CD14-positive monocyte (primary cell): ENCODE data around the gene BID. TPM values are rescaled to one million over a fixed set of nuclear protein-coding genes. Genes with fewer than 3 reads are reported as not detected.
A peak's percentile ranks its signal among the peaks of the same experiment; 100 is the strongest.

ENCODE experiments used
- DNase-seq, 3 donors: peaks; one replicate each; pipeline ENCODE4 v3.0.0-alpha.2; 2011 to 2022
- H2AFZ ChIP-seq: 2 replicates; pipeline ENCODE4 v1.6.0; 2012; ENCODE audit warnings: mild to moderate bottlenecking, low read depth, low read length, inconsistent platforms; ENCODE audit not compliant: insufficient read depth, poor library complexity, severe bottlenecking
- H3K27ac ChIP-seq, 2 donors: 1 replicate in 1 of 2; 2 replicates in 1 of 2; pipeline ENCODE4 v1.5.1; 2012 to 2013; ENCODE audit warnings: low read length in 2 of 2, control low read depth in 1 of 2, inconsistent platforms in 1 of 2, low read depth in 1 of 2, mild to moderate bottlenecking in 1 of 2
- H3K27me3 ChIP-seq, 2 donors: one replicate each; pipeline versions ENCODE4 v1.6.0 to v1.6.1; 2011 to 2013; ENCODE audit warnings: low read length in 2 of 2; ENCODE audit not compliant: control insufficient read depth in 2 of 2, insufficient read depth in 2 of 2
- H3K36me3 ChIP-seq, 2 donors: replicated peaks in 1 of 2; 1 replicate in 1 of 2; 2 replicates in 1 of 2; pipeline versions ENCODE4 v1.5.1 to v1.6.1; 2012 to 2013; ENCODE audit warnings: low read length in 2 of 2, control low read depth in 1 of 2, inconsistent platforms in 1 of 2, mild to moderate bottlenecking in 1 of 2; ENCODE audit not compliant: insufficient read depth in 2 of 2, control insufficient read depth in 1 of 2
- H3K4me1 ChIP-seq, 2 donors: 1 replicate in 1 of 2; 2 replicates in 1 of 2; pipeline versions ENCODE4 v1.5.1 to v1.6.1; 2012 to 2013; ENCODE audit warnings: low read length in 2 of 2, control low read depth in 1 of 2, inconsistent platforms in 1 of 2, mild to moderate bottlenecking in 1 of 2, moderate library complexity in 1 of 2; ENCODE audit not compliant: insufficient read depth in 2 of 2, control insufficient read depth in 1 of 2
- H3K4me2 ChIP-seq: replicated peaks from 2 replicates; pipeline ENCODE3; 2012; ENCODE audit warnings: low read length, moderate library complexity, mild to moderate bottlenecking; ENCODE audit not compliant: poor library complexity, severe bottlenecking; ENCODE audit errors: extremely low read depth
- H3K4me3 ChIP-seq, 3 experiments: fragments of 200-600 bp in 1 of 3; sonication (generic) in 1 of 3; replicated peaks in 1 of 3; 1 replicate in 2 of 3; 2 replicates in 1 of 3; pipeline ENCODE4 v1.5.1; 2011 to 2013; ENCODE audit warnings: low read length in 3 of 3, mild to moderate bottlenecking in 3 of 3, control low read depth in 2 of 3, low read depth in 2 of 3, inconsistent platforms in 1 of 3, moderate library complexity in 1 of 3
- H3K79me2 ChIP-seq: 2 replicates; pipeline ENCODE4 v1.6.0; 2012; ENCODE audit warnings: mild to moderate bottlenecking, control low read depth, inconsistent platforms, low read length, moderate library complexity; ENCODE audit not compliant: insufficient read depth
- H3K9ac ChIP-seq: 2 replicates; pipeline ENCODE4 v1.6.0; 2017; ENCODE audit warnings: low read length, mild to moderate bottlenecking; ENCODE audit not compliant: insufficient read depth, poor library complexity, severe bottlenecking
- H3K9me3 ChIP-seq, 2 donors: replicated peaks in 1 of 2; 1 replicate in 1 of 2; 2 replicates in 1 of 2; pipeline versions ENCODE4 v1.5.1 to v1.6.1; 2012 to 2013; ENCODE audit warnings: low read length in 2 of 2, control low read depth in 1 of 2; ENCODE audit not compliant: control insufficient read depth in 1 of 2, insufficient read depth in 1 of 2
- H4K20me1 ChIP-seq: 2 replicates; pipeline ENCODE4 v1.6.0; 2012; ENCODE audit warnings: mild to moderate bottlenecking, low read length, control low read depth, moderate library complexity; ENCODE audit not compliant: insufficient read depth
- H3K27ac Mint-ChIP-seq, 7 donors: one replicate each; pipeline ENCODE4 v1.8.0; 2020; ENCODE audit warnings: mild to moderate bottlenecking in 7 of 7, mixed read lengths in 7 of 7, moderate library complexity in 6 of 7, inconsistent platforms in 2 of 7
- H3K27me3 Mint-ChIP-seq, 3 donors: one replicate each; pipeline ENCODE4 v1.8.0; 2021 to 2022; ENCODE audit warnings: low read depth in 3 of 3, mild to moderate bottlenecking in 3 of 3, mixed read lengths in 3 of 3, moderate library complexity in 3 of 3, inconsistent platforms in 1 of 3
- H3K36me3 Mint-ChIP-seq, 2 donors: one replicate each; pipeline ENCODE4 v1.8.0; 2020; ENCODE audit warnings: mixed read lengths in 2 of 2, inconsistent platforms in 1 of 2, mild to moderate bottlenecking in 1 of 2
- H3K4me1 Mint-ChIP-seq: one replicate; pipeline ENCODE4 v1.8.0; 2020; ENCODE audit warnings: mild to moderate bottlenecking, mixed read lengths
- H3K4me3 Mint-ChIP-seq, 2 donors: one replicate each; pipeline ENCODE4 v1.8.0; 2020; ENCODE audit warnings: mild to moderate bottlenecking in 2 of 2, mixed read lengths in 2 of 2, moderate library complexity in 1 of 2
- H3K9me3 Mint-ChIP-seq, 7 donors: one replicate each; pipeline ENCODE4 v1.8.0; 2020 to 2022; ENCODE audit warnings: mixed read lengths in 7 of 7, mild to moderate bottlenecking in 6 of 7, moderate library complexity in 6 of 7, inconsistent platforms in 2 of 7
- WGBS: methylation state at CpG from one replicate; pipeline ENCODE4 v1.1.5; 2013; ENCODE audit warnings: missing lambda C conversion rate; ENCODE audit not compliant: insufficient coverage; 5-methylcytosine and 5-hydroxymethylcytosine counted together
- intact Hi-C, 2 donors: fragments of 100-400 bp; cut with micrococcal nuclease; formaldehyde crosslinking; loops; one replicate each; pipeline versions ENCODE4 v1.15.0 to v1.15.1; 2023
- polyA plus RNA-seq, 3 donors: library from polyadenylated mRNA; depleted of rRNA in 1 of 3; unstranded in 2 of 3; stranded (reverse) in 1 of 3; fragments of 300-500 nt in 2 of 3; fragments of >200 nt in 1 of 3; fragmentation: Illumina TruSeq in 2 of 3; gene quantifications; 1 replicate in 2 of 3; 2 replicates in 1 of 3; pipeline ENCODE4 v1.2.3, GENCODE V29; 2012 to 2021
- TF ChIP-seq, protein P1 (sequence below): fragments of 200-600 bp; IDR thresholded peaks from one replicate; pipeline ENCODE4 v1.8.0; 2022; ENCODE audit warnings: antibody characterized with exemption, mild to moderate bottlenecking

The BID gene
- polyA plus RNA-seq, 3 donors: 199 to 423 (median 391) TPM

- H3K36me3 ChIP-seq: peaks cover 19 to 32% of the 10 kb centered on the region in 2 donors
- H3K4me2 ChIP-seq: peak overlapping the region; percentile 69
- Mint-ChIP-seq H3K4me3 (peak overlapping the region; percentile 79 to 92), H3K4me1 (peaks cover 30% of the 10 kb centered on the region), H3K36me3 (peaks cover 16 to 34% of the 10 kb centered on the region in 2 donors), H3K27ac (peak overlapping the region; percentile 93 to 98 (median 95)), H3K9me3 (no peaks in the 10 kb centered on the region), H3K27me3 (no peaks in the 10 kb centered on the region)
- DNase-seq: peak; percentile 78 to 88 (median 86)
- H3K4me1 ChIP-seq: peaks cover 23 to 25% of the 10 kb centered on the region in 2 donors
- peak overlapping the region; percentile 44 for H3K9ac ChIP-seq
- H3K9me3 ChIP-seq: no peaks in the 10 kb centered on the region
- H3K27ac ChIP-seq: peak overlapping the region; percentile 82 to 83
- intact Hi-C loops: loop anchor here (5.0 kb wide), 1 partner anchor 69 kb away; the partner anchor contains the start of gene BCL2L13 (in 2 of the 2)
- 0% methylated on average over 1 of the region's 9 CpGs for WGBS
- no peaks in the 10 kb centered on the region for H4K20me1 ChIP-seq
- peaks cover 27% of the 10 kb centered on the region for H3K79me2 ChIP-seq
- TF ChIP-seq, protein P1, sequence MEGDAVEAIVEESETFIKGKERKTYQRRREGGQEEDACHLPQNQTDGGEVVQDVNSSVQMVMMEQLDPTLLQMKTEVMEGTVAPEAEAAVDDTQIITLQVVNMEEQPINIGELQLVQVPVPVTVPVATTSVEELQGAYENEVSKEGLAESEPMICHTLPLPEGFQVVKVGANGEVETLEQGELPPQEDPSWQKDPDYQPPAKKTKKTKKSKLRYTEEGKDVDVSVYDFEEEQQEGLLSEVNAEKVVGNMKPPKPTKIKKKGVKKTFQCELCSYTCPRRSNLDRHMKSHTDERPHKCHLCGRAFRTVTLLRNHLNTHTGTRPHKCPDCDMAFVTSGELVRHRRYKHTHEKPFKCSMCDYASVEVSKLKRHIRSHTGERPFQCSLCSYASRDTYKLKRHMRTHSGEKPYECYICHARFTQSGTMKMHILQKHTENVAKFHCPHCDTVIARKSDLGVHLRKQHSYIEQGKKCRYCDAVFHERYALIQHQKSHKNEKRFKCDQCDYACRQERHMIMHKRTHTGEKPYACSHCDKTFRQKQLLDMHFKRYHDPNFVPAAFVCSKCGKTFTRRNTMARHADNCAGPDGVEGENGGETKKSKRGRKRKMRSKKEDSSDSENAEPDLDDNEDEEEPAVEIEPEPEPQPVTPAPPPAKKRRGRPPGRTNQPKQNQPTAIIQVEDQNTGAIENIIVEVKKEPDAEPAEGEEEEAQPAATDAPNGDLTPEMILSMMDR: no peak
- H3K4me3 ChIP-seq: peak overlapping the region; percentile 23 to 71 (median 55)
- H3K27me3 ChIP-seq: no peaks in the 10 kb centered on the region
- H2AFZ ChIP-seq: peak overlapping the region; percentile 66
Observed at GRCh38 chr22:17705951-17706900, 68.0 kb downstream of the BID start.

DNA sequence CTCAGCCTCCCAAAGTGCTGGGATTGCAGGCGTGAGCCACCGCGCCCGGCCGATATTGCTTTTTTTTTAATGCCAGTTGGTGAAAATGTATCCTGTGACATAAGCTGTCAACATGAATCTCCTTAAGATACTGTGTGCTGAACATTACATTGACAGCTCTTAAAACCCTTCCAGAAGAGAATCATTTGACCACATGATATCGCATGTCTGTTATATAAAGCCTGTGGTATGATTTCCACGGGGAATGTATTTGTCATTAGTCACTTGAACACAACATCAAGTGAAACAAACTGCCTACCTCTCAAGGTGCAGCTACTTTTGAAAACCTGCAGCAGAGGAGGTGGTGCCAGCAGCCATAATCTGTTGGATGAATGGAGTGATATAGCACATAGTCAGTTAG lies 68.7 kb downstream of the BID start:
- no peak overlapping the region for H3K9ac ChIP-seq
- H3K4me3 Mint-ChIP-seq: no peak overlapping the region
- peaks cover 27 to 32% of the 10 kb centered on the region in 2 donors for H3K4me1 ChIP-seq
- H3K9me3 Mint-ChIP-seq: no peaks in the 10 kb centered on the region
- intact Hi-C loops: loop anchor here (5.0 kb wide), 1 partner anchor 68 kb away; the partner anchor contains the start of gene BCL2L13 (in 2 of the 2)
- no peak for DNase-seq
- peaks cover 34% of the 10 kb centered on the region for H3K4me1 Mint-ChIP-seq
- TF ChIP-seq, protein P1: no peak
- H3K27ac ChIP-seq: peak overlapping the region; percentile 82 to 83
- no peaks in the 10 kb centered on the region for H3K27me3 Mint-ChIP-seq
- H3K4me2 ChIP-seq: no peak overlapping the region
- WGBS: 98% methylated on average over 5 of the region's 7 CpGs
- peak overlapping the region; percentile 93 to 98 (median 95) for H3K27ac Mint-ChIP-seq
- peaks cover 19 to 30% of the 10 kb centered on the region in 2 donors for H3K36me3 ChIP-seq
- peak overlapping the region in 1 of 3 experiments; percentile 71 for H3K4me3 ChIP-seq
- no peaks in the 10 kb centered on the region for H3K27me3 ChIP-seq
- H3K9me3 ChIP-seq: no peaks in the 10 kb centered on the region
- H3K36me3 Mint-ChIP-seq: peaks cover 16 to 33% of the 10 kb centered on the region in 2 donors
- no peak overlapping the region for H2AFZ ChIP-seq
- H4K20me1 ChIP-seq: no peaks in the 10 kb centered on the region
- H3K79me2 ChIP-seq: peaks cover 31% of the 10 kb centered on the region
